ENCODE results near the gene NTM.

GRCh38 chr11:131644204-131644795 lies 273.9 kb downstream of the NTM start:
- no peak for TF ChIP-seq EZH2phosphoT487 (IDR thresholded peaks at IDR 0.05; ENCODE audit: insufficient read depth, low read depth)
- no peak for TF ChIP-seq EZH2 (IDR thresholded peaks at IDR 0.05; ENCODE audit: insufficient read depth, poor library complexity, severe bottlenecking)

Data from GM23248 (cell line).